ENCODE measurements around the gene SERGEF.

- TF ChIP-seq CTCF (IDR thresholded peaks at IDR 0.05), result no peak
- TF ChIP-seq POLR2A (IDR thresholded peaks at IDR 0.05), result no peak
Observed at GRCh38 chr11:17976651-17977050, 36.2 kb downstream of the SERGEF start.

Data from body of pancreas (tissue), 4 donors.